ENCODE measurements around the gene KISS1R.

Gene KISS1R

GRCh38 chr19:940591-941291, 23.6 kb downstream of the KISS1R start:
- DNase-seq, result peak; percentile 19 to 25

GRCh38 chr19:941292-942132, 24.4 kb downstream of the KISS1R start:
- DNase-seq, result no peak

GRCh38 chr19:942133-942645, 25.1 kb downstream of the KISS1R start:
- DNase-seq, result no peak

- no peak for DNase-seq
These were observed 26.5 kb downstream of the KISS1R start for GRCh38 chr19:943551-944170.

- DNase-seq, result no peak
These were observed 27.0 kb downstream of the KISS1R start for GRCh38 chr19:944171-944567.

GRCh38 chr19:944663-945241, 27.6 kb downstream of the KISS1R start:
- DNase-seq, result no peak

- no peak for DNase-seq
These were observed 28.5 kb downstream of the KISS1R start for GRCh38 chr19:945401-946252.

GRCh38 chr19:947090-947706, 30.1 kb downstream of the KISS1R start:
- DNase-seq, result peak in 1 of 2 experiments; percentile 10

GRCh38 chr19:947707-948539, 30.8 kb downstream of the KISS1R start:
- peak; percentile 92 for DNase-seq

GRCh38 chr19:948842-949496, 31.8 kb downstream of the KISS1R start:
- no peak for DNase-seq

- DNase-seq, result no peak
These were observed 33.4 kb downstream of the KISS1R start for GRCh38 chr19:950352-951066.

GRCh38 chr19:952049-952679, 35.0 kb downstream of the KISS1R start:
- no peak for DNase-seq

GRCh38 chr19:952680-953444, 35.7 kb downstream of the KISS1R start:
- DNase-seq, result peak in 1 of 2 experiments; percentile 6

- DNase-seq, result no peak
These were observed 36.5 kb downstream of the KISS1R start for GRCh38 chr19:953445-954271.

GRCh38 chr19:954272-954671, 37.1 kb downstream of the KISS1R start:
- no peak for DNase-seq

GRCh38 chr19:954672-955494, 37.8 kb downstream of the KISS1R start:
- DNase-seq, result no peak
